H1 (cell line): ENCODE measurements around the gene TAS2R39. TPM values are rescaled to one million over a fixed set of nuclear protein-coding genes. Genes with fewer than 3 reads are reported as not detected.

Experiments
- CTCF ChIA-PET: fragments of 300-600 bp; sonication (Branson Sonifier 250); formaldehyde crosslinking; loops from one replicate; lab custom pipeline; 2021; ENCODE audit not compliant: partially characterized antibody; lab: Charles Lee
- POLR2A ChIA-PET: fragments of 300-600 bp; sonication (Branson Sonifier 250); formaldehyde crosslinking; loops from one replicate; lab custom pipeline; 2021; ENCODE audit warnings: inconsistent platforms; ENCODE audit not compliant: partially characterized antibody; lab: Charles Lee
- DNase-seq, 2 experiments: peaks; one replicate each; pipeline versions ENCODE4 v3.0.0 to v3.0.0-alpha.2; 2010 to 2022; ENCODE audit warnings: low spot score in 2 of 2, low read depth in 1 of 2, mixed read lengths in 1 of 2
- FAIRE-seq: peaks from 2 replicates; lab custom pipeline; 2011; peaks lifted over from hg19 to GRCh38; lab: Jason Lieb, UNC
- H2AFZ ChIP-seq: 2 replicates; pipeline ENCODE4 v1.8.1; 2012; ENCODE audit warnings: low read length, inconsistent platforms
- H2AK5ac ChIP-seq: 2 replicates; pipeline ENCODE4 v1.6.1; 2013; ENCODE audit warnings: low read depth, low read length
- H2BK120ac ChIP-seq: replicated peaks from 2 replicates; pipeline ENCODE3; 2013; ENCODE audit warnings: low read depth, low read length, inconsistent platforms
- H2BK12ac ChIP-seq: 2 replicates; pipeline ENCODE4 v1.6.1; 2013; ENCODE audit warnings: low read depth, low read length
- H2BK15ac ChIP-seq: 2 replicates; pipeline ENCODE4 v1.6.1; 2013; ENCODE audit warnings: low read length
- H2BK20ac ChIP-seq: 2 replicates; pipeline ENCODE4 v1.6.1; 2013; ENCODE audit warnings: low read length
- H2BK5ac ChIP-seq: 2 replicates; pipeline ENCODE4 v1.6.1; 2013; ENCODE audit warnings: low read depth, low read length
- H3K14ac ChIP-seq: 2 replicates; pipeline ENCODE4 v1.6.1; 2013; ENCODE audit warnings: inconsistent platforms; ENCODE audit not compliant: insufficient read length
- H3K18ac ChIP-seq: 2 replicates; pipeline ENCODE4 v1.6.1; 2013; ENCODE audit warnings: low read length; ENCODE audit errors: extremely low read depth
- H3K23ac ChIP-seq: 2 replicates; pipeline ENCODE4 v1.6.1; 2013; ENCODE audit warnings: inconsistent platforms; ENCODE audit not compliant: insufficient read length
- H3K23me2 ChIP-seq: 2 replicates; pipeline ENCODE4 v1.6.1; 2013; ENCODE audit warnings: low read depth, low read length
- H3K27ac ChIP-seq: 2 replicates; pipeline ENCODE4 v1.6.1; 2011; ENCODE audit warnings: low read depth, low read length, inconsistent platforms
- H3K27me3 ChIP-seq, 4 experiments: replicated peaks in 1 of 4; 1 replicate in 1 of 4; 2 replicates in 3 of 4; pipeline versions ENCODE4 v1.6.1 to v1.8.1; 2011 to 2013; ENCODE audit warnings: low read length in 3 of 4, mild to moderate bottlenecking in 3 of 4, inconsistent platforms in 2 of 4, mixed read lengths in 2 of 4, moderate library complexity in 1 of 4; ENCODE audit not compliant: control insufficient read depth in 3 of 4, insufficient read depth in 3 of 4; ENCODE audit errors: extremely low read depth in 1 of 4
- H3K36me3 ChIP-seq, 4 experiments: 2 replicates each; pipeline versions ENCODE4 v1.6.1 to v1.8.1; 2011 to 2013; ENCODE audit warnings: mild to moderate bottlenecking in 4 of 4, low read length in 3 of 4, moderate library complexity in 2 of 4, control low read depth in 1 of 4, inconsistent platforms in 1 of 4; ENCODE audit not compliant: insufficient read depth in 4 of 4, control insufficient read depth in 2 of 4
- H3K4ac ChIP-seq: replicated peaks from 2 replicates; pipeline ENCODE3; 2013; ENCODE audit warnings: low read length, low read depth, mixed read lengths, inconsistent platforms; ENCODE audit not compliant: insufficient read length
- H3K4me1 ChIP-seq, 4 experiments: replicated peaks in 1 of 4; 1 replicate in 1 of 4; 2 replicates in 3 of 4; pipeline versions ENCODE4 v1.6.1 to v1.8.1; 2011 to 2013; ENCODE audit warnings: low read length in 3 of 4, inconsistent platforms in 2 of 4, mixed read lengths in 1 of 4; ENCODE audit not compliant: insufficient read depth in 4 of 4, control insufficient read depth in 3 of 4
- H3K4me2 ChIP-seq, 2 experiments: 2 replicates each; pipeline versions ENCODE4 v1.6.1 to v1.8.1; 2011 to 2013; ENCODE audit warnings: low read depth in 2 of 2, low read length in 2 of 2, control low read depth in 1 of 2, inconsistent platforms in 1 of 2, mild to moderate bottlenecking in 1 of 2; ENCODE audit not compliant: insufficient read depth in 1 of 2
- H3K4me3 ChIP-seq, 4 experiments: fragments of 200-600, 300-600 bp in 1 of 4; sonication (generic), shearing (Covaris generic), sonication (Bioruptor Twin) in 1 of 4; 2 replicates each; pipeline versions ENCODE4 v1.5.1 to v1.8.1; 2011 to 2016; ENCODE audit warnings: low read length in 4 of 4, low read depth in 3 of 4, control low read depth in 2 of 4, inconsistent platforms in 2 of 4, mild to moderate bottlenecking in 2 of 4, mixed read lengths in 1 of 4, moderate library complexity in 1 of 4; ENCODE audit not compliant: insufficient read depth in 2 of 4; ENCODE audit errors: extremely low read depth in 1 of 4
- H3K56ac ChIP-seq: replicated peaks from 2 replicates; pipeline ENCODE3; 2013; ENCODE audit warnings: low read depth, mild to moderate bottlenecking, mixed read lengths, low read length, inconsistent platforms; ENCODE audit not compliant: insufficient read length
- H3K79me1 ChIP-seq: 2 replicates; pipeline ENCODE4 v1.6.1; 2013; ENCODE audit warnings: low read depth, low read length, control low read depth
- H3K79me2 ChIP-seq, 2 experiments: 2 replicates each; pipeline versions ENCODE4 v1.6.1 to v1.8.1; 2012 to 2013; ENCODE audit warnings: low read length in 2 of 2, mild to moderate bottlenecking in 2 of 2, inconsistent platforms in 1 of 2; ENCODE audit not compliant: insufficient read depth in 2 of 2, control insufficient read depth in 1 of 2
- H3K9ac ChIP-seq, 4 experiments: replicated peaks in 1 of 4; 1 replicate in 1 of 4; 2 replicates in 3 of 4; pipeline versions ENCODE4 v1.6.1 to v1.8.1; 2011 to 2013; ENCODE audit warnings: low read depth in 3 of 4, low read length in 3 of 4, control low read depth in 2 of 4, mild to moderate bottlenecking in 2 of 4, moderate library complexity in 2 of 4, inconsistent platforms in 1 of 4; ENCODE audit errors: extremely low read depth in 1 of 4
- H3K9me3 ChIP-seq, 2 experiments: 2 replicates each; pipeline versions ENCODE4 v1.6.1 to v1.8.1; 2012 to 2013; ENCODE audit warnings: mild to moderate bottlenecking in 2 of 2, moderate library complexity in 2 of 2, control low read depth in 1 of 2, inconsistent platforms in 1 of 2, low read depth in 1 of 2, low read length in 1 of 2, mixed read lengths in 1 of 2; ENCODE audit not compliant: insufficient read depth in 2 of 2
- H4K20me1 ChIP-seq, 2 experiments: replicated peaks in 1 of 2; 2 replicates each; pipeline versions ENCODE3 to v1.8.1; 2011 to 2013; ENCODE audit warnings: inconsistent platforms in 2 of 2, low read length in 2 of 2, mild to moderate bottlenecking in 1 of 2; ENCODE audit not compliant: insufficient read depth in 2 of 2, control insufficient read depth in 1 of 2
- H4K5ac ChIP-seq: 2 replicates; pipeline ENCODE4 v1.6.1; 2013; ENCODE audit warnings: low read length, low read depth, mixed read lengths, inconsistent platforms; ENCODE audit not compliant: insufficient read length
- H4K8ac ChIP-seq: 2 replicates; pipeline ENCODE4 v1.8.0; 2013; ENCODE audit warnings: mild to moderate bottlenecking, moderate library complexity, low read length, inconsistent platforms; ENCODE audit not compliant: insufficient read depth; ENCODE audit errors: extremely low read depth
- H4K91ac ChIP-seq: replicated peaks from 2 replicates; pipeline ENCODE3; 2013; ENCODE audit warnings: low read length, mixed read lengths, inconsistent platforms; ENCODE audit not compliant: insufficient read length
- CEBPB ChIP-seq: IDR thresholded peaks from 2 replicates; pipeline ENCODE4 v1.6.1; 2012; ENCODE audit warnings: low read depth, low read length
- CHD2 ChIP-seq: IDR thresholded peaks from 2 replicates; pipeline ENCODE4 v1.6.1; 2012; ENCODE audit warnings: low read length, improper control_type of control experiment
- CTBP2 ChIP-seq: IDR thresholded peaks from 2 replicates; pipeline ENCODE4 v1.7.0; 2011; ENCODE audit warnings: borderline replicate concordance, mild to moderate bottlenecking, moderate library complexity, mixed read lengths, low read length; ENCODE audit not compliant: insufficient read depth, insufficient read length
- FOSL1 ChIP-seq: IDR thresholded peaks from 2 replicates; pipeline ENCODE4 v1.6.1; 2011; ENCODE audit warnings: mild to moderate bottlenecking, low read depth, low read length, moderate library complexity; ENCODE audit not compliant: insufficient read depth
- GABPA ChIP-seq: IDR thresholded peaks from 2 replicates; pipeline ENCODE4 v1.6.1; 2011; ENCODE audit warnings: mild to moderate bottlenecking, low read length, moderate library complexity, borderline replicate concordance; ENCODE audit not compliant: insufficient read depth
- HDAC2 ChIP-seq, 2 experiments: fragments of 300-600 bp in 1 of 2; sonication (generic) in 1 of 2; IDR thresholded peaks; 2 replicates each; pipeline ENCODE4 v1.6.1; 2011 to 2012; ENCODE audit warnings: low read depth in 2 of 2, low read length in 2 of 2, mild to moderate bottlenecking in 2 of 2, moderate library complexity in 2 of 2, borderline replicate concordance in 1 of 2, inconsistent platforms in 1 of 2
- KDM1A ChIP-seq: fragments of 200-600, 300-600 bp; sonication (generic); IDR thresholded peaks from 2 replicates; pipeline ENCODE4 v1.7.1; 2016; ENCODE audit warnings: mild to moderate bottlenecking, low read length, borderline replicate concordance
- MAFK ChIP-seq: IDR thresholded peaks from 2 replicates; pipeline ENCODE4 v1.6.1; 2012; ENCODE audit warnings: low read depth, mild to moderate bottlenecking, improper control_type of control experiment, low read length
- NANOG ChIP-seq: IDR thresholded peaks from 2 replicates; pipeline ENCODE4 v1.6.1; 2011; ENCODE audit warnings: low read length, low read depth, mild to moderate bottlenecking, inconsistent platforms; ENCODE audit not compliant: insufficient read depth, poor library complexity, severe bottlenecking
- NRF1 ChIP-seq: IDR thresholded peaks from 2 replicates; pipeline ENCODE4 v1.6.1; 2011; ENCODE audit warnings: mild to moderate bottlenecking, low read depth, low read length, improper control_type of control experiment
- RBBP5 ChIP-seq: IDR thresholded peaks from 2 replicates; pipeline ENCODE4 v1.7.1; 2012; ENCODE audit warnings: low read depth, mild to moderate bottlenecking, inconsistent platforms, low read length, moderate library complexity, borderline replicate concordance
- SP2 ChIP-seq: IDR thresholded peaks from 2 replicates; pipeline ENCODE4 v1.6.1; 2012; ENCODE audit warnings: mild to moderate bottlenecking, low read length, inconsistent platforms
- TBP ChIP-seq: IDR thresholded peaks from 2 replicates; pipeline ENCODE4 v1.6.1; 2011; ENCODE audit warnings: low read depth, low read length, improper control_type of control experiment
- TEAD4 ChIP-seq: IDR thresholded peaks from 2 replicates; pipeline ENCODE4 v1.6.1; 2012; ENCODE audit warnings: low read depth, low read length, inconsistent platforms, mixed read lengths
- YY1 ChIP-seq: IDR thresholded peaks from 2 replicates; pipeline ENCODE4 v1.6.1; 2011; ENCODE audit warnings: low read depth, mild to moderate bottlenecking, low read length
- WGBS, 2 experiments: shearing (Covaris generic) in 1 of 2; methylation state at CpG; one replicate each; pipeline versions ENCODE4 v1.1.6 to v1.1.7; 2013 to 2015; ENCODE audit warnings: low lambda C conversion rate in 2 of 2, mixed read lengths in 2 of 2, inconsistent platforms in 1 of 2, low coverage in 1 of 2, missing lambda C conversion rate in 1 of 2; ENCODE audit not compliant: insufficient replicate concordance in 2 of 2, insufficient coverage in 1 of 2, insufficient read length in 1 of 2; ENCODE audit errors: extremely low coverage in 1 of 2, missing lambda C conversion rate in 1 of 2; 5-methylcytosine and 5-hydroxymethylcytosine counted together
- polyA plus RNA-seq, 7 experiments: library from polyadenylated mRNA; depleted of rRNA in 3 of 7; stranded (reverse) in 5 of 7; unstranded in 2 of 7; fragments of >200 nt in 5 of 7; fragments of 200-250 nt in 2 of 7; gene quantifications; 1 replicate in 5 of 7; 2 replicates in 1 of 7; 4 replicates in 1 of 7; pipeline versions ENCODE4 v1.2.1 to v1.2.3, GENCODE V29; 2011 to 2013; ENCODE audit warnings: missing spikeins in 2 of 7, mixed read lengths in 2 of 7
- total RNA-seq: library from RNA; stranded (reverse); fragmentation: NEBNext Ultra II Directional; extraction: Animal tissue kit (Norgen Biotek cat#: 25700); gene quantifications from 2 replicates; pipeline ENCODE4 v1.2.1, GENCODE V29; 2021

The TAS2R39 gene
- total and polyA plus RNA-seq, 2 of the 8 experiments (the other 6 are each of a cell fraction or from before 2014, with no cell fraction given) = not detected

- no peak overlapping the region for H3K9ac ChIP-seq
- H4K8ac ChIP-seq = no peak overlapping the region
- CTCF ChIA-PET = interaction anchor here (3.1 to 6.7 kb wide), 2 partner anchors 10 to 15 kb away, joined by 25 to 37 read pairs; no protein-coding TSS in a partner anchor
- no peaks in the 10 kb centered on the region for H3K27me3 ChIP-seq
- no peaks in the 10 kb centered on the region for H3K79me1 ChIP-seq
- H3K4me1 ChIP-seq = peaks cover 0 to 2% (median 0%) of the 10 kb centered on the region in 4 experiments; a peak in 1 of 7 replicates
- no peak overlapping the region for H2BK120ac ChIP-seq
- H3K79me2 ChIP-seq = no peaks in the 10 kb centered on the region
- no peaks in the 10 kb centered on the region for H3K36me3 ChIP-seq
- H3K27ac ChIP-seq = no peak overlapping the region
- H2AFZ ChIP-seq = peak overlapping the region; percentile 48
- no peak overlapping the region for H4K5ac ChIP-seq
- no peak overlapping the region for H3K23ac ChIP-seq
- no peak overlapping the region for H2BK15ac ChIP-seq
- H2BK5ac ChIP-seq = no peak overlapping the region
- H3K4ac ChIP-seq = no peak overlapping the region
- no peak overlapping the region for H2BK12ac ChIP-seq
- WGBS, 2 experiments = 89% methylated on average over 5 of the region's 5 CpGs; no CpG with 5 or more reads in 1 of the 2 experiments
- H3K9me3 ChIP-seq = no peaks in the 10 kb centered on the region
- H3K18ac ChIP-seq = no peak overlapping the region
- POLR2A ChIA-PET = no interaction called here
- H3K56ac ChIP-seq = no peak overlapping the region
- peaks cover 1% of the 10 kb centered on the region; the same call in 1 of the 2 replicates for H3K23me2 ChIP-seq
- no peaks in the 10 kb centered on the region for H4K20me1 ChIP-seq
- H4K91ac ChIP-seq = no peak overlapping the region
- no peak overlapping the region for H3K14ac ChIP-seq
- no peak for DNase-seq
- no peak for FAIRE-seq
- H2BK20ac ChIP-seq = no peak overlapping the region
- H3K4me3 ChIP-seq = no peak overlapping the region
- H2AK5ac ChIP-seq = no peak overlapping the region
- no peak overlapping the region for H3K4me2 ChIP-seq
- no peak for TF ChIP-seq TEAD4
- no peak for TF ChIP-seq MAFK
- no peak for TF ChIP-seq TBP
- no peak for TF ChIP-seq CTBP2
- no peak for TF ChIP-seq GABPA
- TF ChIP-seq FOSL1 = no peak
- no peak for TF ChIP-seq CEBPB
- no peak for TF ChIP-seq RBBP5
- no peak for TF ChIP-seq NANOG
- TF ChIP-seq KDM1A = no peak
- TF ChIP-seq YY1 = no peak
- TF ChIP-seq CHD2 = no peak
- no peak for TF ChIP-seq SP2
- TF ChIP-seq NRF1 = no peak
- no peak for TF ChIP-seq HDAC2 (IDR thresholded peaks at IDR 0.05; ENCODE audit: borderline replicate concordance in 1 of 2, low read depth in 2 of 2, low read length in 2 of 2)
Measured at GRCh38 chr7:143225047-143225446, 41.8 kb downstream of the TAS2R39 start.
